Psoas muscle (tissue), 8 donors: ENCODE results near the gene CHRNB1. TPM values are rescaled to one million over a fixed set of nuclear protein-coding genes. Genes with fewer than 3 reads are reported as not detected.
A peak's percentile ranks its signal among the peaks of the same experiment; 100 is the strongest.

Source experiments
- ATAC-seq, 4 donors: fragments of 200-7000 bp; cut with Tn5 transposase; one replicate each; pipeline ENCODE4 v1.9.1; 2020; ENCODE audit warnings: moderate library complexity in 3 of 4, mild to moderate bottlenecking in 2 of 4
- DNase-seq, 2 donors: peaks; one replicate each; pipeline ENCODE4 v3.0.0-alpha.2; 2020
- H3K27ac ChIP-seq: fragments of 200-600 bp; one replicate; pipeline ENCODE4 v1.8.0; 2022
- H3K27me3 ChIP-seq, 3 donors: fragments of 200-600 bp in 1 of 3; one replicate each; pipeline versions ENCODE4 v1.6.1 to v1.8.0; 2013 to 2022; ENCODE audit warnings: low read length in 2 of 3, mild to moderate bottlenecking in 2 of 3, moderate library complexity in 1 of 3; ENCODE audit not compliant: insufficient read depth in 3 of 3
- H3K36me3 ChIP-seq, 2 donors: fragments of 200-600 bp in 1 of 2; one replicate each; pipeline versions ENCODE4 v1.6.1 to v1.8.0; 2013 to 2022; ENCODE audit warnings: low read depth in 1 of 2, mild to moderate bottlenecking in 1 of 2, moderate library complexity in 1 of 2; ENCODE audit not compliant: insufficient read depth in 1 of 2
- H3K4me1 ChIP-seq: fragments of 200-600 bp; one replicate; pipeline ENCODE4 v1.8.0; 2022
- H3K4me3 ChIP-seq: fragments of 200-600 bp; one replicate; pipeline ENCODE4 v1.8.0; 2022; ENCODE audit warnings: mild to moderate bottlenecking
- H3K9me3 ChIP-seq: fragments of 200-600 bp; one replicate; pipeline ENCODE4 v1.8.0; 2022
- CTCF ChIP-seq: fragments of 200-600 bp; IDR thresholded peaks from one replicate; pipeline ENCODE4 v1.8.0; 2022; ENCODE audit warnings: antibody characterized with exemption
- WGBS, 3 donors: extraction: QIAGEN DNeasy Blood & Tissue Kit; methylation state at CpG; one replicate each; pipeline versions ENCODE4 v1.1.6 to v1.1.7; 2013; 5-methylcytosine and 5-hydroxymethylcytosine counted together
- intact Hi-C, 2 donors: fragments of 100-400 bp; cut with DNase I; formaldehyde crosslinking; loops; one replicate each; pipeline versions ENCODE4 v1.11.0 to v1.14.2; 2022
- polyA plus RNA-seq, 3 donors: library from polyadenylated mRNA; stranded (reverse); fragments of 200-250 nt; gene quantifications; one replicate each; pipeline ENCODE4 v1.2.3, GENCODE V29; 2013
- total RNA-seq, 4 donors: library from RNA; stranded (reverse); fragmentation: NEBNext Ultra II Directional in 2 of 4; extraction: Animal tissue kit (Norgen Biotek cat#: 25700) in 2 of 4; gene quantifications; one replicate each; pipeline versions ENCODE4 v1.2.1 to v1.2.4, GENCODE V29; 2021 to 2023
- donor health status: healthy with polysubstance abuse.
- donor health status: DM: no; HTN: no; CAD: no; lungs with moderate emphysema.
- donor health status: Bipolar disorder and iron deficiency.
- donor health status: healthy.
- donor health status: DM: yes; HTN: yes; CAD: no.
- donor health status: DM: no; HTN: no; CAD: no.
- donor health status: DM: no; HTN: no; CAD: no.
- donor health status: DM: yes; HTN: yes; CAD: no.

Gene CHRNB1
- total and polyA plus RNA-seq, 7 donors, result 73.0 to 190 (median 118) TPM

- Histone ChIP-seq H3K9me3 (no peaks in the 10 kb centered on the region), H3K27ac (peak overlapping the region; percentile 99), H3K27me3 (no peaks in the 10 kb centered on the region), H3K4me1 (peaks cover 58% of the 10 kb centered on the region), H3K4me3 (peak overlapping the region; percentile 97), H3K36me3 (no peaks in the 10 kb centered on the region)
- no peak for DNase-seq
- intact Hi-C loops, result no loop called here
- no peak for TF ChIP-seq CTCF
- ATAC-seq, result peak in 3 of 4 donors; percentile 32 to 46 (median 40)
- 22 to 32% (median 25%) methylated on average over 3 of the region's 3 CpGs for WGBS, 3 donors
These were observed 31.6 kb downstream of the CHRNB1 start for GRCh38 chr17:7476494-7476893.

GRCh38 chr17:7476951-7477350 is 32.1 kb downstream of the CHRNB1 start:
- intact Hi-C loops, result no loop called here
- Histone ChIP-seq H3K4me3 (peak overlapping the region; percentile 97), H3K27me3 (no peaks in the 10 kb centered on the region), H3K27ac (peak overlapping the region; percentile 99), H3K9me3 (no peaks in the 10 kb centered on the region), H3K36me3 (no peaks in the 10 kb centered on the region), H3K4me1 (peaks cover 60% of the 10 kb centered on the region)
- DNase-seq (no peak), ATAC-seq (no peak)
- TF ChIP-seq CTCF, result no peak
- WGBS, 3 donors, result 68 to 86% (median 71%) methylated on average over 5 of the region's 5 CpGs

- no peaks in the 10 kb centered on the region for H3K27me3 ChIP-seq
- no peak for TF ChIP-seq CTCF
- DNase-seq (peak in 1 of 2 donors; percentile 69), ATAC-seq (peak in 2 of 4 donors; percentile 6 to 25)
- H3K27ac ChIP-seq, result peak overlapping the region; percentile 99
- peaks cover 64% of the 10 kb centered on the region for H3K4me1 ChIP-seq
- intact Hi-C loops, result loop anchor here (2.0 kb wide), 2 partner anchors 33 to 37 kb away; partner anchors contain the start of gene CHRNB1 (in 1 of the 2)
- no peaks in the 10 kb centered on the region for H3K9me3 ChIP-seq
- H3K36me3 ChIP-seq, result no peaks in the 10 kb centered on the region
- H3K4me3 ChIP-seq, result peak overlapping the region; percentile 97
- 15 to 36% (median 15%) methylated on average over 26 of the region's 26 CpGs for WGBS, 3 donors
These were observed 32.8 kb downstream of the CHRNB1 start for GRCh38 chr17:7477392-7478275.

- WGBS, 3 donors, result 10 to 21% (median 12%) methylated on average over 34 to 40 of the region's 40 CpGs
- Histone ChIP-seq H3K4me1 (peaks cover 65% of the 10 kb centered on the region), H3K27me3 (no peaks in the 10 kb centered on the region), H3K9me3 (no peaks in the 10 kb centered on the region), H3K4me3 (peak overlapping the region; percentile 97), H3K36me3 (no peaks in the 10 kb centered on the region), H3K27ac (peak overlapping the region; percentile 99)
- ATAC-seq (peak; percentile 8 to 20 (median 16)), DNase-seq (peak; percentile 63 to 79)
- intact Hi-C loops, result loop anchor here (2.0 kb wide), 2 partner anchors 34 to 38 kb away; partner anchors contain the start of gene CHRNB1 (in 1 of the 2)
- no peak for TF ChIP-seq CTCF
These were observed 33.7 kb downstream of the CHRNB1 start for GRCh38 chr17:7478276-7479212.
